Spleen (tissue), 11 donors: ENCODE results near the gene PDE4B. TPM values are rescaled to one million over a fixed set of nuclear protein-coding genes. Genes with fewer than 3 reads are reported as not detected.

Experiments
- DNase-seq: peaks from one replicate; pipeline ENCODE4 v3.0.0-alpha.2; 2020
- H3K27ac ChIP-seq, 8 donors: fragments of 200-600 bp; sonication (generic) in 7 of 8; 1 replicate in 4 of 8; 2 replicates in 4 of 8; pipeline versions ENCODE4 v1.5.0 to v1.8.0; 2016 to 2021; ENCODE audit warnings: inconsistent platforms in 4 of 8, mild to moderate bottlenecking in 4 of 8, moderate library complexity in 1 of 8
- H3K27me3 ChIP-seq, 7 donors: fragments of 200-600 bp; sonication (generic) in 6 of 7; replicated peaks in 1 of 7; 1 replicate in 4 of 7; 2 replicates in 3 of 7; pipeline versions ENCODE4 v1.5.0 to v1.8.0; 2016 to 2021; ENCODE audit warnings: inconsistent platforms in 3 of 7, mild to moderate bottlenecking in 1 of 7
- H3K36me3 ChIP-seq, 6 donors: fragments of 200-600 bp; sonication (generic) in 5 of 6; 1 replicate in 4 of 6; 2 replicates in 2 of 6; pipeline versions ENCODE4 v1.5.0 to v1.8.0; 2016 to 2021; ENCODE audit warnings: inconsistent platforms in 2 of 6
- H3K4me1 ChIP-seq, 6 donors: fragments of 200-600 bp; sonication (generic) in 5 of 6; 1 replicate in 3 of 6; 2 replicates in 3 of 6; pipeline versions ENCODE4 v1.5.0 to v1.8.0; 2016 to 2021; ENCODE audit warnings: inconsistent platforms in 3 of 6
- H3K4me3 ChIP-seq, 8 donors: fragments of 200-600 bp; sonication (generic) in 7 of 8; 1 replicate in 4 of 8; 2 replicates in 4 of 8; pipeline versions ENCODE4 v1.5.0 to v1.8.0; 2016 to 2021; ENCODE audit warnings: inconsistent platforms in 4 of 8, mild to moderate bottlenecking in 4 of 8, moderate library complexity in 2 of 8
- H3K9me3 ChIP-seq, 8 donors: fragments of 200-600 bp; sonication (generic) in 7 of 8; 1 replicate in 4 of 8; 2 replicates in 4 of 8; pipeline versions ENCODE4 v1.5.0 to v1.8.0; 2016 to 2021; ENCODE audit warnings: inconsistent platforms in 4 of 8
- POLR2A ChIP-seq, 3 donors: fragments of 450-650 bp; IDR thresholded peaks; one replicate each; pipeline ENCODE4 v1.5.1; 2017; ENCODE audit warnings: antibody characterized with exemption in 3 of 3, mild to moderate bottlenecking in 1 of 3
- POLR2AphosphoS5 ChIP-seq, 3 donors: sonication (generic); formaldehyde crosslinking; IDR thresholded peaks; one replicate each; pipeline ENCODE4 v1.5.1; 2017; ENCODE audit warnings: antibody characterized with exemption in 3 of 3
- WGBS, 5 donors: extraction: QIAGEN DNeasy Blood & Tissue Kit in 3 of 5; methylation state at CpG; one replicate each; pipeline versions ENCODE4 v1.1.5 to v1.1.7; 2013 to 2018; 5-methylcytosine and 5-hydroxymethylcytosine counted together
- intact Hi-C: fragments of 100-400 bp; cut with DNase I; formaldehyde crosslinking; loops from one replicate; pipeline ENCODE4 v1.15.0; 2023; ENCODE audit warnings: low total_unique reads
- polyA plus RNA-seq, 3 donors: library from polyadenylated mRNA; stranded (reverse); fragments of 200-250 nt; gene quantifications; one replicate each; pipeline ENCODE4 v1.2.1, GENCODE V29; 2013
- total RNA-seq, 7 donors: library from RNA; depleted of rRNA in 3 of 7; stranded (reverse); fragments of >200 nt in 3 of 7; fragmentation: NEBNext Ultra II Directional in 4 of 7; extraction: Animal tissue kit (Norgen Biotek cat#: 25700) in 4 of 7; gene quantifications; one replicate each; pipeline versions ENCODE4 v1.1.0 to v1.2.1, GENCODE V29; 2016 to 2021
- TF ChIP-seq, protein P1 (sequence below), 11 experiments: fragments of 200-600 bp in 7 of 11; fragments of 450-650 bp in 4 of 11; sonication (generic) in 4 of 11; IDR thresholded peaks in 8 of 11; conservative IDR thresholded peaks in 3 of 11; 1 replicate in 7 of 11; 2 replicates in 4 of 11; pipeline versions ENCODE4 v1.4.0 to v1.8.0; 2016 to 2021; ENCODE audit warnings: antibody characterized with exemption in 11 of 11, inconsistent platforms in 4 of 11, mild to moderate bottlenecking in 1 of 11
- donor health status: healthy with polysubstance abuse.
- donor health status: DM: no; HTN: no; CAD: no; lungs with moderate emphysema.
- donor health status: DM: no; HTN: no; CAD: no.
- donor health status: Bipolar disorder and iron deficiency.
- donor health status: healthy.
- donor health status: DM: no; HTN: no; CAD: no.
- donor health status: DM: yes; HTN: yes; CAD: no.

The PDE4B gene
- total and polyA plus RNA-seq, 10 donors: 12.6 to 88.2 (median 51.9) TPM

DNA sequence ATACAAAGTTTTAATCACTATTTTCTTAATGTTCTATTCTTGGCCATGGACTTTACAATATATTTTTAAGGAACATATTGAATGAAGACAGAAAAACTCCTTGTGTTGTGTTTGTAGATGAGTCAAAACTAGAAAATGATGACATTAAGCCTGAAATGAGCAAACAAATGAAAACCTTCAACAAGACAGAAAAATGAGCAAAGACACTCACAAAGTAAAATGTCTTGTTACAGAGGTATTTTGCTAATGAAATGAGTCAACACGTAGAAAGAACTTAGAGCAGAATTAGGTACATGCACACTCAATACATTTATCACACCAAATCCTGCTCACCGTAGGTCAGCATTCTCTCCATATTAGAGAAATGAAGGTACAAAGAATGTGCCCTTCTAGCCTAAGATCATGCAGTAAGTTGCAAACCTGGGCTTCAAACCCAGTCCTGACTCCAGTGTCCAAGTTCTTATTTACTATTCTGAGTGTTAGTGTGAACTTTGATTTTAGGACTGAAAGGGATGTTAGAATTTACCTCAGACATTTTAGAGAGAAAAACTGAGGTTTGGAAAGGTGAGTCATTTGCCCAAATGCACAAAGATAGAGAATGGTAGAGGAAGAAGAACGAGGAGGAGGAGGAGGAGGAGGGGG, 607.3 kb downstream of the PDE4B start:
- Histone ChIP-seq H3K4me1 (peaks cover 20 to 71% (median 50%) of the 10 kb centered on the region in 6 donors), H3K36me3 (no peaks in the 10 kb centered on the region), H3K4me3 (no peak overlapping the region), H3K9me3 (no peaks in the 10 kb centered on the region), H3K27ac (no peak overlapping the region), H3K27me3 (no peaks in the 10 kb centered on the region)
- no peak for DNase-seq
- intact Hi-C loops: no loop called here
- TF ChIP-seq, protein P1, sequence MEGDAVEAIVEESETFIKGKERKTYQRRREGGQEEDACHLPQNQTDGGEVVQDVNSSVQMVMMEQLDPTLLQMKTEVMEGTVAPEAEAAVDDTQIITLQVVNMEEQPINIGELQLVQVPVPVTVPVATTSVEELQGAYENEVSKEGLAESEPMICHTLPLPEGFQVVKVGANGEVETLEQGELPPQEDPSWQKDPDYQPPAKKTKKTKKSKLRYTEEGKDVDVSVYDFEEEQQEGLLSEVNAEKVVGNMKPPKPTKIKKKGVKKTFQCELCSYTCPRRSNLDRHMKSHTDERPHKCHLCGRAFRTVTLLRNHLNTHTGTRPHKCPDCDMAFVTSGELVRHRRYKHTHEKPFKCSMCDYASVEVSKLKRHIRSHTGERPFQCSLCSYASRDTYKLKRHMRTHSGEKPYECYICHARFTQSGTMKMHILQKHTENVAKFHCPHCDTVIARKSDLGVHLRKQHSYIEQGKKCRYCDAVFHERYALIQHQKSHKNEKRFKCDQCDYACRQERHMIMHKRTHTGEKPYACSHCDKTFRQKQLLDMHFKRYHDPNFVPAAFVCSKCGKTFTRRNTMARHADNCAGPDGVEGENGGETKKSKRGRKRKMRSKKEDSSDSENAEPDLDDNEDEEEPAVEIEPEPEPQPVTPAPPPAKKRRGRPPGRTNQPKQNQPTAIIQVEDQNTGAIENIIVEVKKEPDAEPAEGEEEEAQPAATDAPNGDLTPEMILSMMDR (IDR thresholded peaks at IDR 0.05 in 8 of 11, conservative IDR thresholded peaks at IDR 0.05 in 3 of 11): no peak
- no peak for TF ChIP-seq POLR2AphosphoS5 (IDR thresholded peaks at IDR 0.05)
- no peak for TF ChIP-seq POLR2A (IDR thresholded peaks at IDR 0.05)
- 58 to 80% (median 67%) methylated on average over 2 to 3 of the region's 3 CpGs for WGBS, 5 donors

DNA sequence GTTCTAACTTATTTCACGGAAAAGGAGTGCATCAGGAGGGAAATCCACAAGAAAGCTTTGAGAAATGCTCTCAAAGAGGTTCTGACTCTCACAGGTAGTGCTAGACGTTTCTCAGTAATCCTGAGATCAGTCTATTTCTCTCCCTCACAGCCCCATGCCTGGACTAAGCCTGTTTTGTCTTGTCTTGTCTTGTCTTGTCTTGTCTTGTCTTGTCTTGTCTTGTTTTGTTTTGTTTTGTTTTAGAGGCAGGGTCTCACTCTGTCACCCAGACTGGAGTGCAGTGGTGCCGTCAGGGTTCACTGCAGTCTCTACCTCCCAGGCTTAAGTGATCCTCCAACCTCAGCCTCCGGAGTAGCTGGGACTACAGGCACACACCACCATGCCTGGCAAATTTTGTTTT, 608.0 kb downstream of the PDE4B start:
- peaks cover 20 to 64% (median 47%) of the 10 kb centered on the region in 6 donors for H3K4me1 ChIP-seq
- no peaks in the 10 kb centered on the region for H3K36me3 ChIP-seq
- no peaks in the 10 kb centered on the region for H3K27me3 ChIP-seq
- intact Hi-C loops: no loop called here
- WGBS, 5 donors: 80 to 90% (median 84%) methylated on average over 4 of the region's 4 CpGs
- H3K4me3 ChIP-seq: no peak overlapping the region
- H3K27ac ChIP-seq: no peak overlapping the region
- DNase-seq: no peak
- TF ChIP-seq POLR2A (IDR thresholded peaks at IDR 0.05) (no peak), POLR2AphosphoS5 (IDR thresholded peaks at IDR 0.05) (no peak)
- TF ChIP-seq, protein P1 (IDR thresholded peaks at IDR 0.05 in 8 of 11, conservative IDR thresholded peaks at IDR 0.05 in 3 of 11): no peak
- no peaks in the 10 kb centered on the region for H3K9me3 ChIP-seq

GRCh38 chr1:66401244-66401643, 608.5 kb downstream of the PDE4B start:
- Histone ChIP-seq H3K4me1 (peaks cover 17 to 58% (median 42%) of the 10 kb centered on the region in 6 donors), H3K4me3 (no peak overlapping the region), H3K27ac (peak overlapping the region in 1 of 8 donors; percentile 47), H3K36me3 (no peaks in the 10 kb centered on the region), H3K9me3 (no peaks in the 10 kb centered on the region), H3K27me3 (no peaks in the 10 kb centered on the region)
- TF ChIP-seq POLR2AphosphoS5 (IDR thresholded peaks at IDR 0.05) (no peak), POLR2A (IDR thresholded peaks at IDR 0.05) (no peak)
- TF ChIP-seq, protein P1 (IDR thresholded peaks at IDR 0.05 in 8 of 11, conservative IDR thresholded peaks at IDR 0.05 in 3 of 11): no peak
- no peak for DNase-seq
- WGBS, 5 donors: 57 to 77% (median 69%) methylated on average over 2 of the region's 2 CpGs
- intact Hi-C loops: no loop called here

DNA sequence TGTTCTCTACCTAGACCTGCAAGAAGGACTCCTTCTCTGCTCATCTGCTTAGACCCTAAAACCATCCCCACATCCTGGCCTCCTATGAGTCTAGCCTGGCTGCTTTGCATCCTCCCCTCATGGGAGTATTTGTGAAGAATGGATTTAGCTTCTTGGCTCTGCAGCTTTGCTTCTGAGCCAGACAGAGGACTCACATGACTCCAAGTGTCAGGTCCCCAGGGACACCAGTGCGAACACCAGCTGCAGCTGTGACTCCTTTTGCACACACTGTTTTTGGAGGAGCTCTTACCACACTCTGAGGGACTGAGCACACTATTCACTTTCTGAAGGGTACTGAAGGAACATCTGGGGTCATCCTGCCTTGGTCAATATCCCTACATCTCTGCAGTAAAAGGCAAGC, 609.5 kb downstream of the PDE4B start:
- Histone ChIP-seq H3K4me1 (peaks cover 11 to 49% (median 33%) of the 10 kb centered on the region in 6 donors), H3K4me3 (no peak overlapping the region), H3K27ac (peak overlapping the region in 4 of 8 donors; percentile 5 to 47 (median 31)), H3K36me3 (no peaks in the 10 kb centered on the region), H3K27me3 (no peaks in the 10 kb centered on the region), H3K9me3 (no peaks in the 10 kb centered on the region)
- intact Hi-C loops: no loop called here
- peak; percentile 88 for DNase-seq
- WGBS, 5 donors: 40 to 67% (median 54%) methylated on average over 1 of the region's 1 CpG
- TF ChIP-seq, protein P1 (IDR thresholded peaks at IDR 0.05 in 8 of 11, conservative IDR thresholded peaks at IDR 0.05 in 3 of 11): no peak
- TF ChIP-seq POLR2AphosphoS5 (IDR thresholded peaks at IDR 0.05): peak in 2 of 3 donors; percentile 60 to 84
